Measurements from ENCODE around the gene TRAPPC3.

DNA sequence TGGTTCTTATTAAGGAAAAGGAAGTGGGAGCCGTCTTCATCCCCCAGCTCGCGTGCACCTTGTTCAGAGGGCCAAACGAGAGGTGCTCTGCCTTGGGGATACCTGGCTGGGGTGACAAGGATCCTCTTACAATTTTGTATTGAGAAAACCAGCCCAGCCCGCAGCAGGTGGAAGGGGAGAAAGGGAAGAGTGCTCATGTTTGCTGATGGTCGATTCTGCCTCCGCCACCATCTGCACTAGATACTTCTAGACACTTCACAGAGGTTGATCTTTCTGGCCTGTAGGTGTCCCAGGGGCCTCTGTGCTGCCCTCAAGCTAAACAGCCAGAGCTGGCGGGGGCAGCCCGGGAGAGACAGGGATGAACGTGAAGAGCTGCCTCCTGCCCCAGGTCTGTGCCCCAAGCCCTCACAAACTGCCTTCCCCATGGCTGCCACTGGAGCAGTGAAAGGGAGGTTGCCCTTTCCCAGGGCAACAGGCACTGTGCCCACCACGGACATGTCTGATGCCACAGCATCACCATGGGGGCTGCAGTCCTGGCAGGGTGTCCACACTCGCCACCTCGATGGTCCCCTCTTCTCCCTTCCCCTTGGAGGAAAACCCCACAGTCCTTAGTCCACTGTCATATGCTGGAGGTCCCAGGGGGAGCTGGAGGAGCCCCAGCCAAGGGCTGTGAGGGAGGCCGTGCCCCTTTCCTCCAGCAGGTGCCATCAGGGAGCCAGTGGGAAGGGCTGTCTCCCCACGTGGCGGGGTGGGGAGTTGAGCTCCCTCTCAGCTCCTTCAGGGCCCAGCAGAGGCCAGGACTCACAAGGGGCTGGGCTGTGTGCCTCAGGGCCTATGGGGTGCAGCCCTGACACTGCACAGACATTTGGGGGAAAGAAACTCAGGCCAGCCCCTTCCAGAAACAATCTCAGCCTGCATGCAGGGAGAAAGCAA is 52.5 kb downstream of the TRAPPC3 start:
- TF ChIP-seq ZNF274 (IDR thresholded peaks at IDR 0.05; ENCODE audit: low read depth, low read length) (no peak), EZH2 (IDR thresholded peaks at IDR 0.05) (no peak), POLR2A (IDR thresholded peaks at IDR 0.05; ENCODE audit: borderline replicate concordance, extremely low read depth, insufficient read depth, insufficient read length) (no peak), MAX (IDR thresholded peaks at IDR 0.05) (no peak), POLR2AphosphoS5 (IDR thresholded peaks at IDR 0.05; ENCODE audit: low read depth, low read length) (no peak), CEBPB (IDR thresholded peaks at IDR 0.05; ENCODE audit: low read depth) (no peak), EZH2phosphoT487 (IDR thresholded peaks at IDR 0.05; ENCODE audit: borderline replicate concordance) (no peak), ELF1 (IDR thresholded peaks at IDR 0.05; ENCODE audit: borderline replicate concordance, low read depth) (no peak), ZFX (IDR thresholded peaks at IDR 0.05) (no peak), RAD21 (IDR thresholded peaks at IDR 0.05; ENCODE audit: low read depth) (peak; percentile 23; the same call in 1 of the 2 replicates), SP1 (IDR thresholded peaks at IDR 0.05; ENCODE audit: low read depth) (no peak)
- TF ChIP-seq, protein P1, sequence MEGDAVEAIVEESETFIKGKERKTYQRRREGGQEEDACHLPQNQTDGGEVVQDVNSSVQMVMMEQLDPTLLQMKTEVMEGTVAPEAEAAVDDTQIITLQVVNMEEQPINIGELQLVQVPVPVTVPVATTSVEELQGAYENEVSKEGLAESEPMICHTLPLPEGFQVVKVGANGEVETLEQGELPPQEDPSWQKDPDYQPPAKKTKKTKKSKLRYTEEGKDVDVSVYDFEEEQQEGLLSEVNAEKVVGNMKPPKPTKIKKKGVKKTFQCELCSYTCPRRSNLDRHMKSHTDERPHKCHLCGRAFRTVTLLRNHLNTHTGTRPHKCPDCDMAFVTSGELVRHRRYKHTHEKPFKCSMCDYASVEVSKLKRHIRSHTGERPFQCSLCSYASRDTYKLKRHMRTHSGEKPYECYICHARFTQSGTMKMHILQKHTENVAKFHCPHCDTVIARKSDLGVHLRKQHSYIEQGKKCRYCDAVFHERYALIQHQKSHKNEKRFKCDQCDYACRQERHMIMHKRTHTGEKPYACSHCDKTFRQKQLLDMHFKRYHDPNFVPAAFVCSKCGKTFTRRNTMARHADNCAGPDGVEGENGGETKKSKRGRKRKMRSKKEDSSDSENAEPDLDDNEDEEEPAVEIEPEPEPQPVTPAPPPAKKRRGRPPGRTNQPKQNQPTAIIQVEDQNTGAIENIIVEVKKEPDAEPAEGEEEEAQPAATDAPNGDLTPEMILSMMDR (IDR thresholded peaks at IDR 0.05 in 2 of 3, conservative IDR thresholded peaks at IDR 0.05 in 1 of 3; ENCODE audit: borderline replicate concordance in 1 of 3, insufficient read depth in 1 of 3, low read depth in 2 of 3, low read length in 2 of 3) = peak; percentile 14 to 44 (median 41); a peak in 5 of 6 replicates
